ENCODE measurements around the gene KCNJ14. TPM values are rescaled to one million over a fixed set of nuclear protein-coding genes. Genes with fewer than 3 reads are reported as not detected.

Gene KCNJ14
- total RNA-seq, 4 donors from 2014 or later = 0.42 to 0.86 (median 0.51) TPM

GRCh38 chr19:48466561-48467325 is 11.4 kb downstream of the KCNJ14 start:
- DNase-seq (ENCODE audit: extremely low spot score) = no peak
- Histone ChIP-seq H3K36me3 (peaks cover 10 to 26% (median 16%) of the 10 kb centered on the region in 4 donors), H3K4me1 (peaks cover 15 to 28% (median 23%) of the 10 kb centered on the region in 4 donors), H3K4me3 (no peak overlapping the region), H3K27ac (replicated peaks in 1 of 4) (no peak overlapping the region), H3K9me3 (no peaks in the 10 kb centered on the region), H3K27me3 (no peaks in the 10 kb centered on the region)
- 82% methylated on average over 16 of the region's 16 CpGs for WGBS
- intact Hi-C loops (cut with DNase I) = no loop called here
- TF ChIP-seq EP300 (IDR thresholded peaks at IDR 0.05) (no peak), CTCF (IDR thresholded peaks at IDR 0.05) (no peak), POLR2A (IDR thresholded peaks at IDR 0.05; ENCODE audit: low read depth) (no peak), POLR2AphosphoS5 (IDR thresholded peaks at IDR 0.05) (no peak)

DNA sequence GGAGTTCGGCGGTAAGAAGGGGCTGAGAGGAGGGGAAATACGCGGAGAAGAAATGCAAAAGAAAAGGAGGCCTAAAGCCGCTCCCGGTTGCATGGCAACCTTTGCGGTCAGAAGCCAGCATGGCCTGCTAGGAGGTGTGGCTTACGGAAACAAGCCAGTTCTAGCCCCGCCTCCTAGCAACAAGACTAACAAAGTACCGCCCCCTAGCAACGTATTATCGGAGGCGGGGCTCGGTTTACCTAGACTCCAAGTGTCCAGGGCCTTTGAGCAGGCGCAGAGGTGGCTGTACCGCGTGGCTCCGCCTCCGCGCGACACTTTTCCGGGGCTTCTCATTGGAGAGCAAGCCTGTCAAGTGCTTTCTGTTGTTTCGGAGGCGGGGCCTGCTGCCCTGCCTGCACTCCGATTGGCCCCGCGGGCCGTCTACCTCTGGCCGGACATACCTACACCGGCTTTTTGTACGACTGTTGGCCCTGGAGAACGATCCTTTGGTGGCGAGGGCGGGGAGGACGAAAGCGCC is 13.5 kb downstream of the KCNJ14 start:
- no peaks in the 10 kb centered on the region for H3K9me3 ChIP-seq
- TF ChIP-seq POLR2AphosphoS5 (IDR thresholded peaks at IDR 0.05) (peak in 1 of 2 donors; percentile 84), EP300 (IDR thresholded peaks at IDR 0.05) (no peak), CTCF (IDR thresholded peaks at IDR 0.05) (peak in 1 of 3 experiments; percentile 20), POLR2A (IDR thresholded peaks at IDR 0.05; ENCODE audit: low read depth) (no peak)
- peaks cover 15 to 45% (median 23%) of the 10 kb centered on the region in 4 donors for H3K4me1 ChIP-seq
- peak; percentile 100 for DNase-seq (ENCODE audit: extremely low spot score)
- H3K27me3 ChIP-seq = no peaks in the 10 kb centered on the region
- 0% methylated on average over 22 of the region's 36 CpGs for WGBS
- intact Hi-C loops (cut with DNase I) = no loop called here
- H3K27ac ChIP-seq (replicated peaks in 1 of 4) = peak overlapping the region; percentile 98 to 99 (median 98)
- peaks cover 28 to 38% (median 37%) of the 10 kb centered on the region in 4 donors for H3K36me3 ChIP-seq
- peak overlapping the region; percentile 87 to 99 (median 94) for H3K4me3 ChIP-seq

DNA sequence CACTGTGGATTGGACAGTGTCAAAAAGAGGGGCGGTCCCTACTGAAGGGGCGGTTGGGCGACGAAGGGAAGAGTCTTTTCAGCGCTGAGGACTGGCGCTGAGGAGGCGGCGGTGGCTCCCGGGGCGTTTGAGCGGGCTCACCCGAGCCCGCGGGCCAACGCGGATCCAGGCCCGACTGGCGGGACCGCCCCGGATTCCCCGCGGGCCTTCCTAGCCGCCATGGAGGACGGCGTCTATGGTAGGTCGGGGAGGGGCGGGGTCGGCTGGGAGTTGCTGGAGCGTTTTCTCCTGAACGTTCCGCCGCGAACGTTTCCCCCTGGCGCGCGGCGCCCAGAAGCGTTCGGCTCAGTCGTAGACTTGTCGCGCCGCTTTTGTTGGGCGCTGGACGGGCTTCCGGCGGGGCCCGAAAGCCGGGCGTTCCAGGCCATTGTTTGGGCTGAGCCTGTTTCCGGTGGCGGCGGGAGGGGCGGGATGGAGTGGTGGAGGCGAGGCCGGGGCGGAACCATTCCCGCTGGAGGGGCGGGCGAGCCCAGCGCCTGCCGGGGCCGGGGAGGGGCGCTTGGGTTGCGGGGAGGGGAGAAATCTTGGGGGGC is 14.0 kb downstream of the KCNJ14 start, which contains the start of gene CYTH2:
Gene CYTH2 (plus strand): TSS at position 81 of the 593 bp plus-strand sequence. CDS start 139 bp downstream, at position 220.
- WGBS = 2% methylated on average over 19 of the region's 66 CpGs

More for the DNA sequence above, 14.0 kb downstream of the KCNJ14 start, which contains the start of gene CYTH2:
- intact Hi-C loops (cut with DNase I) = no loop called here
- peak within 1 kb of the TSS; percentile 98 to 99 (median 98) for H3K27ac ChIP-seq (replicated peaks in 1 of 4)
- peaks cover 34 to 43% (median 42%) of the 10 kb centered on the region in 4 donors for H3K36me3 ChIP-seq
- no peak for DNase-seq (ENCODE audit: extremely low spot score)
- peaks cover 15 to 45% (median 23%) of the 10 kb centered on the region in 4 donors for H3K4me1 ChIP-seq
- no peaks in the 10 kb centered on the region for H3K27me3 ChIP-seq
- H3K9me3 ChIP-seq = no peaks in the 10 kb centered on the region
- peak within 1 kb of the TSS; percentile 87 to 99 (median 94) for H3K4me3 ChIP-seq
- no peak for TF ChIP-seq EP300 (IDR thresholded peaks at IDR 0.05)
- no peak for TF ChIP-seq CTCF (IDR thresholded peaks at IDR 0.05)
- peak; percentile 93 for TF ChIP-seq POLR2A (IDR thresholded peaks at IDR 0.05; ENCODE audit: low read depth)
- peak; percentile 79 to 96 for TF ChIP-seq POLR2AphosphoS5 (IDR thresholded peaks at IDR 0.05)
